ENCODE data around the gene DPP6.

- TF ChIP-seq CTCF (IDR thresholded peaks at IDR 0.05) = no peak
- TF ChIP-seq EZH2 (IDR thresholded peaks at IDR 0.05) = no peak
- TF ChIP-seq EZH2phosphoT487 (IDR thresholded peaks at IDR 0.05) = no peak
Observed at GRCh38 chr7:154577141-154577873, 525.1 kb downstream of the DPP6 start.

All from neural progenitor cell (in vitro differentiated cells).